Muscle layer of duodenum (tissue), 2 donors: ENCODE measurements around the gene LDB3.
A peak's percentile ranks its signal among the peaks of the same experiment; 100 is the strongest.
"Not testable (repeated sequence)": the region's sequence is repeated elsewhere in the genome, so short reads cannot be mapped to it uniquely, and the experiment has no call there.

Experiments used
- H3K27ac ChIP-seq: one replicate; pipeline ENCODE4 v1.7.0; 2013; ENCODE audit warnings: mild to moderate bottlenecking, low read length
- H3K27me3 ChIP-seq: one replicate; pipeline ENCODE4 v1.7.0; 2013; ENCODE audit warnings: low read depth, mild to moderate bottlenecking, control low read depth, low read length
- H3K36me3 ChIP-seq, 2 donors: one replicate each; pipeline ENCODE4 v1.7.0; 2013; ENCODE audit warnings: low read length in 2 of 2, control low read depth in 1 of 2, mild to moderate bottlenecking in 1 of 2; ENCODE audit not compliant: insufficient read depth in 2 of 2, control insufficient read depth in 1 of 2
- H3K4me1 ChIP-seq, 2 donors: one replicate each; pipeline ENCODE4 v1.7.0; 2013; ENCODE audit warnings: low read length in 2 of 2, mild to moderate bottlenecking in 2 of 2, control low read depth in 1 of 2, moderate library complexity in 1 of 2; ENCODE audit not compliant: insufficient read depth in 2 of 2, control insufficient read depth in 1 of 2
- H3K4me3 ChIP-seq, 2 donors: one replicate each; pipeline ENCODE4 v1.7.0; 2013; ENCODE audit warnings: low read length in 2 of 2, low read depth in 1 of 2, mild to moderate bottlenecking in 1 of 2
- H3K9me3 ChIP-seq, 2 donors: one replicate each; pipeline ENCODE4 v1.7.0; 2013; ENCODE audit warnings: low read length in 2 of 2, control low read depth in 1 of 2, mild to moderate bottlenecking in 1 of 2; ENCODE audit not compliant: control insufficient read depth in 1 of 2
- donor health status: healthy.

The LDB3 gene

GRCh38 chr10:86726677-86726999 lies 58.3 kb downstream of the LDB3 start:
- Histone ChIP-seq H3K27me3 (no peaks in the 10 kb centered on the region), H3K27ac (no peak overlapping the region), H3K4me3 (no peak overlapping the region), H3K9me3 (no peaks in the 10 kb centered on the region), H3K4me1 (no peaks in the 10 kb centered on the region), H3K36me3 (no peaks in the 10 kb centered on the region)

- no peak overlapping the region for H3K27ac ChIP-seq
- H3K36me3 ChIP-seq = no peaks in the 10 kb centered on the region
- no peak overlapping the region for H3K4me3 ChIP-seq
- no peaks in the 10 kb centered on the region for H3K27me3 ChIP-seq
- no peaks in the 10 kb centered on the region for H3K9me3 ChIP-seq
- H3K4me1 ChIP-seq = no peaks in the 10 kb centered on the region
These were observed 59.2 kb downstream of the LDB3 start for GRCh38 chr10:86727470-86727869.

GRCh38 chr10:86728056-86728455 lies 59.7 kb downstream of the LDB3 start:
- Histone ChIP-seq H3K36me3 (no peaks in the 10 kb centered on the region), H3K4me3 (no peak overlapping the region), H3K27ac (no peak overlapping the region), H3K27me3 (no peaks in the 10 kb centered on the region), H3K4me1 (no peaks in the 10 kb centered on the region), H3K9me3 (no peaks in the 10 kb centered on the region)

GRCh38 chr10:86729677-86730076 lies 61.4 kb downstream of the LDB3 start:
- Histone ChIP-seq H3K36me3 (no peaks in the 10 kb centered on the region), H3K4me1 (no peaks in the 10 kb centered on the region), H3K4me3 (no peak overlapping the region), H3K27me3 (no peaks in the 10 kb centered on the region), H3K27ac (no peak overlapping the region), H3K9me3 (no peaks in the 10 kb centered on the region)

- Histone ChIP-seq H3K9me3 (no peaks in the 10 kb centered on the region), H3K4me1 (no peaks in the 10 kb centered on the region), H3K27ac (peak overlapping the region; percentile 41)
These were observed 61.9 kb downstream of the LDB3 start for GRCh38 chr10:86730227-86730626.

GRCh38 chr10:86732771-86733170 lies 64.5 kb downstream of the LDB3 start:
- peak overlapping the region in 1 of 2 donors; percentile 34 for H3K4me3 ChIP-seq
- no peaks in the 10 kb centered on the region for H3K27me3 ChIP-seq
- H3K36me3 ChIP-seq = no peaks in the 10 kb centered on the region
- peak overlapping the region; percentile 85 for H3K27ac ChIP-seq
- H3K4me1 ChIP-seq = peaks cover 0 to 1% of the 10 kb centered on the region in 2 donors
- no peaks in the 10 kb centered on the region for H3K9me3 ChIP-seq

More at GRCh38 chr10:86730227-86730626, 61.9 kb downstream of the LDB3 start:
- Histone ChIP-seq H3K4me3 (no peak overlapping the region), H3K27me3 (no peaks in the 10 kb centered on the region), H3K36me3 (no peaks in the 10 kb centered on the region)

GRCh38 chr10:86733260-86733671 lies 65.0 kb downstream of the LDB3 start:
- Histone ChIP-seq H3K36me3 (no peaks in the 10 kb centered on the region), H3K9me3 (no peaks in the 10 kb centered on the region), H3K4me1 (peaks cover 0 to 4% of the 10 kb centered on the region in 2 donors), H3K4me3 (peak overlapping the region in 1 of 2 donors; percentile 19), H3K27me3 (no peaks in the 10 kb centered on the region), H3K27ac (peak overlapping the region; percentile 85)

DNA sequence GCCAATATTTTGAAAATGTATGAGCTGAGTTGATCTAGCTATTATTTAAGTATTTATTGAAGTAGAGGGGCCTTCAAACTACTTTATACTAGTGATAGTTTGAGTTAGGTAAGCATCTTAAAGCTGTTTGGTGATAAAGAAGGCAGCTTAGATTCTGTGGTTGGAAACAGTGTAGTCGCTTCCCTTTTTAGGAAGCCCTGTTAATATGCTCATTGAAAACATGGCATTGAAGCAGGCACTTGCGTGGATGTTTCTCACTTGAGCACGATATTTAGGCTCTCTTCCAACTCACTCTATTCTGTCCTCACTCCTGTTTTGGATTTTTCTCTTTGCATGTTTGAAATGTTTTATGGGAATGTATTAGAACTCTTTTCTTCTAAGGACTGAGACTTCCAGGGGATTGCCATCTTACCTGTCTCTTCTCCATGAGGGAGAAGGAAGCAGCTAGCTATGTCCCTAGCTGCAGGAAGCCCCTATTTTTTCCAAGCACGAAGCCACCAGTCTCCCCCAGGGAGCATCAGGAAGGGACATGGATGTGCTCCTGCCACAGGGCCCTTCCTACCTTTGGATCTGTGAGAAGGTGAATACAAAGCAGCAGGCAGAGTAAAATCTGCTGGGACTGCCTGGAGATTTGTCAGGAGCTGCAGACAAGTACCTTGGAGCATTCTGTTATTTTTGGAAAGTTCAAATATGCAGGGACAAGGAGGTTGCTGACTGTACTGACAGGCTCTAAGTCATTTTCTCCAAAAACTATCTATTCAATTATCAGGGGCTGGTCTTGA lies 66.1 kb downstream of the LDB3 start:
- H3K27me3 ChIP-seq = no peaks in the 10 kb centered on the region
- H3K27ac ChIP-seq = peak overlapping the region; percentile 85
- H3K36me3 ChIP-seq = no peaks in the 10 kb centered on the region
- H3K4me3 ChIP-seq = peak overlapping the region in 1 of 2 donors; percentile 44
- H3K9me3 ChIP-seq = no peaks in the 10 kb centered on the region
- H3K4me1 ChIP-seq = peaks cover 0 to 4% of the 10 kb centered on the region in 2 donors

DNA sequence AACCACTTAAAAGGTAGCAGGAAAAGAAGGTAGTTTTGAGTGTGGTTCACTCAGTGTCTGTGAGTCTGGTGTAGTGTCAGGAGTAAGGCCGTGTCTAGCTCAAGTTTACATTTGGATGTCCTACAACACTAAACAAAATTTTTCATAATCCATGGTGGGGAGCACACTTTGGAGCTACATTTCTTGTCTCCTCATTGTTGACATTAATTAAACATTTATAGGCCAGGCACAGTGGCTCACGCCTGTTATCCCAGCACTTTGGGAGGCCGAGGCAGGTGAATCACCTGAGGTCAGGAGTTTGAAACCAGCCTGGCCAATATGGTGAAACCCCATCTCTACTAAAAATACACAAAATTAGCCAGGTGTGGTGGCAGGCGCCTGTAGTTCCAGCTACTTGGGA lies 67.0 kb downstream of the LDB3 start:
- H3K4me3 ChIP-seq, H3K27me3 ChIP-seq, H3K36me3 ChIP-seq, H3K4me1 ChIP-seq, H3K9me3 ChIP-seq: not testable (repeated sequence)
- H3K27ac ChIP-seq = peak overlapping the region; percentile 85

- Histone ChIP-seq H3K36me3 (no peaks in the 10 kb centered on the region), H3K4me3 (no peak overlapping the region), H3K9me3 (no peaks in the 10 kb centered on the region), H3K4me1 (peaks cover 0 to 7% of the 10 kb centered on the region in 2 donors), H3K27me3 (no peaks in the 10 kb centered on the region), H3K27ac (no peak overlapping the region)
These were observed 73.9 kb downstream of the LDB3 start for GRCh38 chr10:86742230-86742629.

DNA sequence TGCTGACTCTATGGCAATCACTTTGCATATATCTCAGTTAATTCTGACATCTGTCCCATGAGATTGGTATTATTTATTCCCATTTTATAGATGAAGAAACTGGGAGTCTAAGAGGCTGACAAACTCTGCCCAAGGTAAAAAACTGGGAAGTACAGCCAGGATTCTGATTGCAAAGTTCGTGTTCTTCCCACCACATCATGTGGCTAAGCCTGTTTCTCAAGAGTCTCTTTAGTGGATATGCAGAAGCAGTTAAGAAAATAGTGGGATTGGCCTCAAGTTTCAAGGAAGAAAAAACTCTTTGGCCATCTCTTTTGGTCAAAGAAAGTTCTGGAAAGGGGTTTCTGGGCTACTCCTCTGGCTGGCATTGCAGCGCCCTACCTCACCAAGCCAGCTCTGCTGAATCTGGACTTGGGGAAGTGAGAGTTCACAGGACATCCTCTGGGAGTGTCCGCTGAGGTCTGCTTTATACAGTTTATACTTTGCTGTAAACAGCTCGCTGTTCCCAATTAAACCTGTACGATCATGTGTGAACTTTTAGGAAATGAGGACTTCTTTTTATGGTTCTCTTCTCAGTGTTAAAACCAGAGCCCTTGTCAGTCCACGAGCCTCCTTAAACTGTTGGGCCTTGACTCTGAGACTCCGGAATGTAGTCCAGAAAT lies 75.9 kb downstream of the LDB3 start:
- peak overlapping the region; percentile 4 for H3K27ac ChIP-seq
- H3K4me3 ChIP-seq = no peak overlapping the region
- H3K27me3 ChIP-seq = no peaks in the 10 kb centered on the region
- peaks cover 0 to 3% of the 10 kb centered on the region in 2 donors for H3K4me1 ChIP-seq
- H3K36me3 ChIP-seq = no peaks in the 10 kb centered on the region
- no peaks in the 10 kb centered on the region for H3K9me3 ChIP-seq
